GM08714 (cell line): ENCODE measurements around the gene PCDHGC4.

Experiments
- H3K4me3 ChIP-seq: fragments of 200-500 bp; sonication (Bioruptor generic); 2 replicates; pipeline ENCODE4 v1.5.1; 2014; ENCODE audit warnings: mild to moderate bottlenecking, low read length, inconsistent platforms
- ZNF274 ChIP-seq: IDR thresholded peaks from 2 replicates; pipeline ENCODE4 v1.6.1; 2012; ENCODE audit warnings: mild to moderate bottlenecking, low read depth, low read length

PCDHGC4 gene

GRCh38 chr5:141501761-141502160 is 16.9 kb downstream of the PCDHGC4 start:
- TF ChIP-seq ZNF274: no peak
- no peak overlapping the region for H3K4me3 ChIP-seq

- H3K4me3 ChIP-seq: no peak overlapping the region
- no peak for TF ChIP-seq ZNF274
Observed at GRCh38 chr5:141503681-141504080, 18.9 kb downstream of the PCDHGC4 start.

GRCh38 chr5:141504216-141504615 is 19.4 kb downstream of the PCDHGC4 start:
- no peak overlapping the region for H3K4me3 ChIP-seq
- no peak for TF ChIP-seq ZNF274

GRCh38 chr5:141506381-141507155 is 21.7 kb downstream of the PCDHGC4 start:
- no peak for TF ChIP-seq ZNF274
- no peak overlapping the region for H3K4me3 ChIP-seq

- H3K4me3 ChIP-seq: no peak overlapping the region
- no peak for TF ChIP-seq ZNF274
Observed at GRCh38 chr5:141507387-141508091, 22.7 kb downstream of the PCDHGC4 start.

- no peak for TF ChIP-seq ZNF274
- no peak overlapping the region for H3K4me3 ChIP-seq
Observed at GRCh38 chr5:141508440-141508797, 23.6 kb downstream of the PCDHGC4 start.

GRCh38 chr5:141508798-141509611 is 24.2 kb downstream of the PCDHGC4 start:
- no peak overlapping the region for H3K4me3 ChIP-seq

GRCh38 chr5:141510160-141510559 is 25.3 kb downstream of the PCDHGC4 start:
- no peak for TF ChIP-seq ZNF274
- H3K4me3 ChIP-seq: no peak overlapping the region

More at GRCh38 chr5:141508798-141509611, 24.2 kb downstream of the PCDHGC4 start:
- no peak for TF ChIP-seq ZNF274

GRCh38 chr5:141510850-141511601 is 26.2 kb downstream of the PCDHGC4 start:
- no peak for TF ChIP-seq ZNF274
- H3K4me3 ChIP-seq: no peak overlapping the region

GRCh38 chr5:141511771-141512325 is 27.0 kb downstream of the PCDHGC4 start:
- TF ChIP-seq ZNF274: no peak
- H3K4me3 ChIP-seq: no peak overlapping the region

GRCh38 chr5:141512390-141512910 is 27.6 kb downstream of the PCDHGC4 start:
- TF ChIP-seq ZNF274: no peak
- no peak overlapping the region for H3K4me3 ChIP-seq

- H3K4me3 ChIP-seq: no peak overlapping the region; the same call in 1 of the 2 replicates
- TF ChIP-seq ZNF274: no peak
Observed at GRCh38 chr5:141512911-141513626, 28.2 kb downstream of the PCDHGC4 start.
